Measurements from ENCODE around the gene DPP7.

DPP7 gene

GRCh38 chr9:137114613-137115393, at the start of gene DPP7:
DPP7 (minus strand) TSS chr9:137114733; CDS start chr9:137114713, 20 bp downstream.
- DNase-seq: peak; percentile 71 to 72

GRCh38 chr9:137163805-137164204, 49.3 kb upstream of the DPP7 start:
- no peak for DNase-seq

- no peak for DNase-seq
These were observed 48.8 kb upstream of the DPP7 start for GRCh38 chr9:137163365-137163715.

- peak in 1 of 2 experiments; percentile 14 for DNase-seq
These were observed 48.2 kb upstream of the DPP7 start for GRCh38 chr9:137162505-137163364.

GRCh38 chr9:137161558-137162486, 47.3 kb upstream of the DPP7 start:
- no peak for DNase-seq

- DNase-seq: no peak
These were observed 46.4 kb upstream of the DPP7 start for GRCh38 chr9:137160716-137161557.

GRCh38 chr9:137160054-137160425, 45.5 kb upstream of the DPP7 start:
- DNase-seq: no peak

GRCh38 chr9:137159105-137160053, 44.8 kb upstream of the DPP7 start:
- no peak for DNase-seq

GRCh38 chr9:137158625-137159024, 44.1 kb upstream of the DPP7 start:
- no peak for DNase-seq

GRCh38 chr9:137157618-137158415, 43.3 kb upstream of the DPP7 start:
- DNase-seq: no peak

- peak; percentile 56 to 67 for DNase-seq
These were observed 42.2 kb upstream of the DPP7 start for GRCh38 chr9:137156567-137157375.

GRCh38 chr9:137152844-137153405, 38.4 kb upstream of the DPP7 start:
- DNase-seq: no peak

- no peak for DNase-seq
These were observed 36.3 kb upstream of the DPP7 start for GRCh38 chr9:137150617-137151457.

- DNase-seq: no peak
These were observed 35.5 kb upstream of the DPP7 start for GRCh38 chr9:137149942-137150616.

- DNase-seq: no peak
These were observed 34.8 kb upstream of the DPP7 start for GRCh38 chr9:137149363-137149762.

- DNase-seq: no peak
These were observed 34.1 kb upstream of the DPP7 start for GRCh38 chr9:137148661-137149060.

GRCh38 chr9:137148242-137148641, 33.7 kb upstream of the DPP7 start:
- DNase-seq: no peak
